H9 (cell line): ENCODE measurements around the gene ERN1. TPM values are rescaled to one million over a fixed set of nuclear protein-coding genes. Genes with fewer than 3 reads are reported as not detected.

Experiments used
- DNase-seq: peaks from one replicate; pipeline ENCODE4 v3.0.0-alpha.2; 2017
- H2AFZ ChIP-seq: one replicate; pipeline ENCODE4 v1.6.1; 2013; ENCODE audit warnings: mild to moderate bottlenecking, low read length, control low read depth, moderate library complexity
- H2AK5ac ChIP-seq: 2 replicates; pipeline ENCODE4 v1.6.1; 2013; ENCODE audit warnings: low read length, control low read depth, mixed read lengths; ENCODE audit not compliant: insufficient read length
- H2BK120ac ChIP-seq: one replicate; pipeline ENCODE4 v1.6.1; 2013; ENCODE audit warnings: low read depth, mild to moderate bottlenecking, low read length, control low read depth, inconsistent platforms; ENCODE audit not compliant: poor library complexity, severe bottlenecking
- H2BK12ac ChIP-seq: 2 replicates; pipeline ENCODE4 v1.6.1; 2013; ENCODE audit warnings: low read length, control low read depth, mixed read lengths, low read depth; ENCODE audit not compliant: insufficient read length
- H2BK15ac ChIP-seq: 2 replicates; pipeline ENCODE4 v1.6.1; 2013; ENCODE audit warnings: low read depth, low read length, control low read depth
- H2BK20ac ChIP-seq: one replicate; pipeline ENCODE4 v1.6.1; 2013; ENCODE audit warnings: low read depth, mild to moderate bottlenecking, low read length, control low read depth, inconsistent platforms; ENCODE audit not compliant: poor library complexity, severe bottlenecking
- H2BK5ac ChIP-seq: 2 replicates; pipeline ENCODE4 v1.6.1; 2013; ENCODE audit warnings: low read length, control low read depth, mixed read lengths; ENCODE audit not compliant: insufficient read length
- H3K14ac ChIP-seq: 2 replicates; pipeline ENCODE4 v1.6.1; 2013; ENCODE audit warnings: low read length, control low read depth; ENCODE audit not compliant: insufficient read depth
- H3K18ac ChIP-seq: 2 replicates; pipeline ENCODE4 v1.6.1; 2013; ENCODE audit warnings: low read depth, mild to moderate bottlenecking, mixed read lengths, low read length, control low read depth; ENCODE audit not compliant: insufficient read length
- H3K23ac ChIP-seq: 2 replicates; pipeline ENCODE4 v1.6.1; 2013; ENCODE audit warnings: low read length, control low read depth, mixed read lengths, low read depth; ENCODE audit not compliant: insufficient read length
- H3K23me2 ChIP-seq: 2 replicates; pipeline ENCODE4 v1.6.1; 2013; ENCODE audit warnings: low read depth, mild to moderate bottlenecking, mixed read lengths, low read length, control low read depth; ENCODE audit not compliant: insufficient read length, poor library complexity, severe bottlenecking
- H3K27ac ChIP-seq: 2 replicates; pipeline ENCODE4 v1.5.1; 2013; ENCODE audit warnings: low read length, control low read depth, mixed read lengths, low read depth; ENCODE audit not compliant: insufficient read length
- H3K27me3 ChIP-seq: 2 replicates; pipeline ENCODE4 v1.6.1; 2013; ENCODE audit warnings: low read length, control low read depth, inconsistent platforms; ENCODE audit not compliant: insufficient read depth
- H3K4ac ChIP-seq: 2 replicates; pipeline ENCODE4 v1.6.1; 2013; ENCODE audit warnings: low read depth, mild to moderate bottlenecking, control low read depth, inconsistent platforms, low read length, moderate library complexity
- H3K4me1 ChIP-seq: 2 replicates; pipeline ENCODE4 v1.6.1; 2013; ENCODE audit warnings: low read length, control low read depth, inconsistent platforms; ENCODE audit not compliant: insufficient read depth
- H3K4me2 ChIP-seq: 2 replicates; pipeline ENCODE4 v1.6.1; 2013; ENCODE audit warnings: low read length, control low read depth, mixed read lengths; ENCODE audit not compliant: insufficient read length, insufficient read depth
- H3K56ac ChIP-seq: 2 replicates; pipeline ENCODE4 v1.6.1; 2013; ENCODE audit warnings: low read depth, mild to moderate bottlenecking, mixed read lengths, low read length, control low read depth; ENCODE audit not compliant: insufficient read length
- H3K79me1 ChIP-seq: 2 replicates; pipeline ENCODE4 v1.6.1; 2013; ENCODE audit warnings: low read depth, mild to moderate bottlenecking, moderate library complexity, low read length, control low read depth, inconsistent platforms; ENCODE audit not compliant: insufficient read depth, poor library complexity, severe bottlenecking
- H3K79me2 ChIP-seq: 2 replicates; pipeline ENCODE4 v1.6.1; 2013; ENCODE audit warnings: low read length, control low read depth, inconsistent platforms; ENCODE audit not compliant: insufficient read depth
- H3K9ac ChIP-seq: 2 replicates; pipeline ENCODE4 v1.6.1; 2013; ENCODE audit warnings: low read length, control low read depth, mixed read lengths; ENCODE audit not compliant: insufficient read length; ENCODE audit errors: extremely low read depth
- H3K9me3 ChIP-seq: one replicate; pipeline ENCODE4 v1.6.1; 2013; ENCODE audit warnings: low read depth, low read length, inconsistent platforms; ENCODE audit not compliant: control insufficient read depth
- H3T11ph ChIP-seq: one replicate; pipeline ENCODE4 v1.6.1; 2013; ENCODE audit warnings: mild to moderate bottlenecking, low read length, control low read depth, inconsistent platforms
- H4K20me1 ChIP-seq: one replicate; pipeline ENCODE4 v1.6.1; 2013; ENCODE audit not compliant: control insufficient read depth, insufficient read length, insufficient read depth
- H4K5ac ChIP-seq: 2 replicates; pipeline ENCODE4 v1.6.1; 2013; ENCODE audit warnings: low read depth, mild to moderate bottlenecking, mixed read lengths, low read length, control low read depth; ENCODE audit not compliant: insufficient read length
- H4K8ac ChIP-seq: replicated peaks from 2 replicates; pipeline ENCODE4 v1.6.1; 2013; ENCODE audit warnings: low read length, control low read depth, mixed read lengths, low read depth; ENCODE audit not compliant: insufficient read length
- H4K91ac ChIP-seq: 2 replicates; pipeline ENCODE4 v1.6.1; 2013; ENCODE audit warnings: low read depth, mild to moderate bottlenecking, moderate library complexity, mixed read lengths, low read length, control low read depth; ENCODE audit not compliant: insufficient read length
- H3K27ac Mint-ChIP-seq, 3 experiments: 2 replicates in 2 of 3; 3 replicates in 1 of 3; pipeline ENCODE4 v1.8.0; 2020 to 2021; ENCODE audit warnings: mixed read lengths in 3 of 3, mild to moderate bottlenecking in 1 of 3, moderate library complexity in 1 of 3
- H3K27me3 Mint-ChIP-seq: 2 replicates; pipeline ENCODE4 v1.8.0; 2021; ENCODE audit warnings: low read depth, mild to moderate bottlenecking, moderate library complexity, mixed read lengths
- H3K36me3 Mint-ChIP-seq, 3 experiments: 2 replicates in 2 of 3; 3 replicates in 1 of 3; pipeline ENCODE4 v1.8.0; 2020 to 2021; ENCODE audit warnings: low read depth in 3 of 3, mixed read lengths in 3 of 3; ENCODE audit not compliant: insufficient read depth in 1 of 3
- H3K4me1 Mint-ChIP-seq, 2 experiments: 2 replicates each; pipeline ENCODE4 v1.8.0; 2020; ENCODE audit warnings: mixed read lengths in 2 of 2
- H3K4me3 Mint-ChIP-seq, 2 experiments: 2 replicates in 1 of 2; 3 replicates in 1 of 2; pipeline ENCODE4 v1.8.0; 2020 to 2021; ENCODE audit warnings: mild to moderate bottlenecking in 2 of 2, mixed read lengths in 2 of 2, moderate library complexity in 1 of 2
- H3K9me3 Mint-ChIP-seq, 2 experiments: 2 replicates in 1 of 2; 3 replicates in 1 of 2; pipeline ENCODE4 v1.8.0; 2020; ENCODE audit warnings: mild to moderate bottlenecking in 2 of 2, mixed read lengths in 2 of 2, moderate library complexity in 1 of 2
- CTCF ChIP-seq: fragments of 200-600 bp; sonication (generic); conservative IDR thresholded peaks from 3 replicates; pipeline ENCODE4 v1.8.0; 2021; ENCODE audit warnings: antibody characterized with exemption, mild to moderate bottlenecking
- WGBS: extraction: QIAGEN DNeasy Blood & Tissue Kit; methylation state at CpG from one replicate; pipeline ENCODE4 v1.1.7; 2013; ENCODE audit warnings: missing lambda C conversion rate, low lambda C conversion rate, mixed read lengths; ENCODE audit not compliant: insufficient read length; ENCODE audit errors: extremely low coverage; 5-methylcytosine and 5-hydroxymethylcytosine counted together
- total RNA-seq: library from RNA; stranded (reverse); gene quantifications from 2 replicates; pipeline ENCODE4 v1.2.1, GENCODE V29; 2021

Gene ERN1
- total RNA-seq, 1 experiment from 2014 or later: 5.0 TPM

- TF ChIP-seq CTCF: no peak
- Mint-ChIP-seq H3K4me1 (no peaks in the 10 kb centered on the region), H3K27me3 (no peaks in the 10 kb centered on the region; the same call in 1 of the 2 replicates), H3K36me3 (peaks cover 28 to 34% (median 30%) of the 10 kb centered on the region in 3 experiments), H3K4me3 (no peak overlapping the region), H3K27ac (no peak overlapping the region; a peak in 1 of 7 replicates), H3K9me3 (peaks cover 16 to 18% of the 10 kb centered on the region in 2 experiments)
- Histone ChIP-seq H3K14ac (no peak overlapping the region), H4K91ac (no peak overlapping the region), H3K27me3 (no peaks in the 10 kb centered on the region), H4K8ac (no peak overlapping the region), H3K27ac (no peak overlapping the region), H3K4me1 (no peaks in the 10 kb centered on the region), H4K20me1 (no peaks in the 10 kb centered on the region), H2BK20ac (no peak overlapping the region), H3K56ac (no peak overlapping the region), H3K18ac (no peak overlapping the region), H2BK5ac (no peak overlapping the region), H3K23me2 (no peaks in the 10 kb centered on the region), H2BK15ac (no peak overlapping the region), H2AFZ (no peak overlapping the region), H2AK5ac (no peak overlapping the region), H3K23ac (no peak overlapping the region), H2BK120ac (no peak overlapping the region), H3K79me2 (no peaks in the 10 kb centered on the region), H4K5ac (no peak overlapping the region), H3K9me3 (peaks cover 9% of the 10 kb centered on the region), H3T11ph (no peak overlapping the region), H3K9ac (no peak overlapping the region), H3K4ac (no peak overlapping the region), H2BK12ac (no peak overlapping the region), H3K4me2 (no peak overlapping the region), H3K79me1 (no peaks in the 10 kb centered on the region)
- no peak for DNase-seq
- no CpG with 5 or more reads among the region's 3 CpGs for WGBS
These were observed 58.8 kb downstream of the ERN1 start for GRCh38 chr17:64071111-64071510.
